Liver (tissue), 9 donors: Measurements from ENCODE around the gene XRCC5. TPM values are rescaled to one million over a fixed set of nuclear protein-coding genes. Genes with fewer than 3 reads are reported as not detected.

ENCODE experiments used
- DNase-seq: peaks from one replicate; pipeline ENCODE4 v3.0.0-alpha.2; 2017; ENCODE audit warnings: low spot score
- H3K27ac ChIP-seq, 2 donors: one replicate each; pipeline ENCODE4 v1.7.0; 2013; ENCODE audit warnings: inconsistent platforms in 2 of 2, low read length in 2 of 2, control low read depth in 1 of 2, low read depth in 1 of 2, mild to moderate bottlenecking in 1 of 2
- H3K27me3 ChIP-seq, 4 donors: one replicate each; pipeline versions ENCODE4 v1.6.1 to v1.7.0; 2013; ENCODE audit warnings: low read length in 3 of 4, inconsistent platforms in 1 of 4, mild to moderate bottlenecking in 1 of 4, moderate library complexity in 1 of 4; ENCODE audit not compliant: control insufficient read depth in 4 of 4, insufficient read depth in 4 of 4
- H3K36me3 ChIP-seq, 4 donors: one replicate each; pipeline versions ENCODE4 v1.6.1 to v1.7.0; 2013; ENCODE audit warnings: low read length in 3 of 4, mild to moderate bottlenecking in 3 of 4, low read depth in 1 of 4, moderate library complexity in 1 of 4; ENCODE audit not compliant: control insufficient read depth in 4 of 4, insufficient read depth in 3 of 4
- H3K4me1 ChIP-seq, 4 donors: one replicate each; pipeline versions ENCODE4 v1.6.1 to v1.7.0; 2013; ENCODE audit warnings: low read length in 3 of 4, mild to moderate bottlenecking in 3 of 4, moderate library complexity in 1 of 4; ENCODE audit not compliant: control insufficient read depth in 4 of 4, insufficient read depth in 4 of 4
- H3K4me3 ChIP-seq, 3 donors: one replicate each; pipeline versions ENCODE4 v1.6.1 to v1.7.0; 2013; ENCODE audit warnings: low read length in 3 of 3, control low read depth in 1 of 3, low read depth in 1 of 3, mild to moderate bottlenecking in 1 of 3
- H3K9ac ChIP-seq, 2 donors: one replicate each; pipeline ENCODE4 v1.7.0; 2013; ENCODE audit warnings: low read length in 2 of 2, mild to moderate bottlenecking in 2 of 2, moderate library complexity in 2 of 2, control low read depth in 1 of 2, low read depth in 1 of 2
- H3K9me3 ChIP-seq, 4 donors: one replicate each; pipeline versions ENCODE4 v1.6.1 to v1.7.0; 2013; ENCODE audit warnings: low read length in 3 of 4; ENCODE audit not compliant: control insufficient read depth in 4 of 4
- EGR1 ChIP-seq, 2 donors: IDR thresholded peaks; 2 replicates each; pipeline ENCODE4 v1.6.1; 2016 to 2018; ENCODE audit warnings: antibody characterized with exemption in 2 of 2, low read depth in 2 of 2
- FOXA1 ChIP-seq: IDR thresholded peaks from 2 replicates; pipeline ENCODE4 v1.6.1; 2016; ENCODE audit warnings: antibody characterized with exemption
- FOXA2 ChIP-seq: IDR thresholded peaks from 2 replicates; pipeline ENCODE4 v1.6.1; 2016; ENCODE audit warnings: antibody characterized with exemption
- GABPA ChIP-seq, 2 donors: IDR thresholded peaks in 1 of 2; conservative IDR thresholded peaks in 1 of 2; 2 replicates each; pipeline ENCODE4 v1.6.1; 2016; ENCODE audit warnings: antibody characterized with exemption in 2 of 2, mild to moderate bottlenecking in 1 of 2, moderate library complexity in 1 of 2
- HNF4A ChIP-seq, 2 donors: conservative IDR thresholded peaks; 2 replicates each; pipeline ENCODE4 v1.6.1; 2016; ENCODE audit warnings: antibody characterized with exemption in 2 of 2, mild to moderate bottlenecking in 2 of 2
- HNF4G ChIP-seq: IDR thresholded peaks from 2 replicates; pipeline ENCODE4 v1.6.1; 2016; ENCODE audit warnings: antibody characterized with exemption
- JUND ChIP-seq, 2 donors: IDR thresholded peaks; 2 replicates each; pipeline ENCODE4 v1.6.1; 2016; ENCODE audit warnings: antibody characterized with exemption in 2 of 2
- NR2F2 ChIP-seq: IDR thresholded peaks from 2 replicates; pipeline ENCODE4 v1.6.1; 2016; ENCODE audit warnings: antibody characterized with exemption
- RAD21 ChIP-seq, 2 donors: IDR thresholded peaks; 2 replicates each; pipeline ENCODE4 v1.6.1; 2016; ENCODE audit warnings: antibody characterized with exemption in 2 of 2, mild to moderate bottlenecking in 2 of 2
- RXRA ChIP-seq, 2 donors: IDR thresholded peaks; 2 replicates each; pipeline ENCODE4 v1.6.1; 2017 to 2018; ENCODE audit warnings: antibody characterized with exemption in 2 of 2, mild to moderate bottlenecking in 1 of 2
- SP1 ChIP-seq: IDR thresholded peaks from 2 replicates; pipeline ENCODE4 v1.6.1; 2018; ENCODE audit warnings: antibody characterized with exemption, mild to moderate bottlenecking
- TAF1 ChIP-seq: conservative IDR thresholded peaks from 2 replicates; pipeline ENCODE4 v1.6.1; 2016; ENCODE audit warnings: antibody characterized with exemption, mild to moderate bottlenecking
- WGBS: extraction: QIAGEN DNeasy Blood & Tissue Kit; methylation state at CpG from one replicate; pipeline ENCODE4 v1.1.7; 2013; 5-methylcytosine and 5-hydroxymethylcytosine counted together
- polyA plus RNA-seq, 2 donors: library from polyadenylated mRNA; stranded (reverse) in 1 of 2; unstranded in 1 of 2; fragments of 200-250 nt in 1 of 2; fragments of >200 nt in 1 of 2; fragmentation: Nextera tagmentation in 1 of 2; extraction: Ambion mirVana in 1 of 2; gene quantifications; one replicate each; pipeline versions ENCODE4 v1.2.1 to v1.2.3, GENCODE V29; 2013 to 2015
- total RNA-seq, 2 donors: library from RNA; depleted of rRNA; stranded (reverse); fragments of >200 nt; gene quantifications; one replicate each; pipeline ENCODE4 v1.2.3, GENCODE V29; 2014
- TF ChIP-seq, protein P1 (sequence below): IDR thresholded peaks from 2 replicates; pipeline ENCODE4 v1.6.1; 2016; ENCODE audit warnings: antibody characterized with exemption
- TF ChIP-seq, protein P2 (sequence below): IDR thresholded peaks from 2 replicates; pipeline ENCODE4 v1.6.1; 2016; ENCODE audit warnings: antibody characterized with exemption
- TF ChIP-seq, protein P3 (sequence below): IDR thresholded peaks from 2 replicates; pipeline ENCODE4 v1.6.1; 2016; ENCODE audit warnings: antibody characterized with exemption
- donor health status: healthy.
- donor health status: healthy.
- donor health status: healthy.
- donor health status: healthy.
- donor health status: healthy.

Gene XRCC5
- total and polyA plus RNA-seq, 4 donors = 63.7 to 140 (median 84.5) TPM

DNA sequence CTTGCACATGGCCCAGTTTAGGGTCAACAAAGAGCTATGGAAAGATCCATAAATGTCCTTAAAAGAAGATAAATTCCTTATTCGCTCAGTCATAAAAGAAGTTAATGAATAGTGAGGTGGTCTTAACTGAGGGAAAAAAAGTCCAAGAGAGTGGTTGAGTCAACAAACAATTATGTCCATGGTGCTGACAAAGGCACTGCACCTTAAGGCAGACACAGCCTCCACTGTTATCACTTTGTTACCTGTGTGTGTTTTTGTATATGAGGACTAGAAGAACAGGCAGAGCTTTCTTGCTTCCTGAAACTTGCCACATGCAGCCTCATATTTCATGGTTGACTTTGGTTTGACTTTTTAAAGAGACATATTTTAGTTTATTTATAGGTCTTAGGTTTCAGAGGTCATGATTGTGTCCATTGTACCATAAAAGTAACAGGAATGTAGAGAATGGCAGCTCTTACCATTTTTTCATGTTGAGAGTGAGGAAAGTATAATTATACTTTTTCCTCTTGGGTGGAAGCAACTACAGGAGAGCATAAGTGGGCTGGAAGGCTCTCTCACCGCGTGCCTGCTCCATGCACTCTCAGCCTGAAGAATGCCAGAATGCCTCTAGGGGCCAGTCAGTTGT lies 93.6 kb downstream of the XRCC5 start (continued):
- TF ChIP-seq NR2F2 = no peak
- TF ChIP-seq RAD21 (IDR thresholded peaks at IDR 0.05) = no peak
- no peak for TF ChIP-seq TAF1
- TF ChIP-seq HNF4G = no peak
- TF ChIP-seq FOXA2 = no peak
- TF ChIP-seq SP1 = no peak
- TF ChIP-seq, protein P1, sequence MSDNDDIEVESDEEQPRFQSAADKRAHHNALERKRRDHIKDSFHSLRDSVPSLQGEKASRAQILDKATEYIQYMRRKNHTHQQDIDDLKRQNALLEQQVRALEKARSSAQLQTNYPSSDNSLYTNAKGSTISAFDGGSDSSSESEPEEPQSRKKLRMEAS = no peak
- TF ChIP-seq HNF4A (conservative IDR thresholded peaks at IDR 0.05) = no peak
- no peak for TF ChIP-seq RXRA (IDR thresholded peaks at IDR 0.05)
- TF ChIP-seq, protein P2, sequence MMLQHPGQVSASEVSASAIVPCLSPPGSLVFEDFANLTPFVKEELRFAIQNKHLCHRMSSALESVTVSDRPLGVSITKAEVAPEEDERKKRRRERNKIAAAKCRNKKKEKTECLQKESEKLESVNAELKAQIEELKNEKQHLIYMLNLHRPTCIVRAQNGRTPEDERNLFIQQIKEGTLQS = no peak

DNA sequence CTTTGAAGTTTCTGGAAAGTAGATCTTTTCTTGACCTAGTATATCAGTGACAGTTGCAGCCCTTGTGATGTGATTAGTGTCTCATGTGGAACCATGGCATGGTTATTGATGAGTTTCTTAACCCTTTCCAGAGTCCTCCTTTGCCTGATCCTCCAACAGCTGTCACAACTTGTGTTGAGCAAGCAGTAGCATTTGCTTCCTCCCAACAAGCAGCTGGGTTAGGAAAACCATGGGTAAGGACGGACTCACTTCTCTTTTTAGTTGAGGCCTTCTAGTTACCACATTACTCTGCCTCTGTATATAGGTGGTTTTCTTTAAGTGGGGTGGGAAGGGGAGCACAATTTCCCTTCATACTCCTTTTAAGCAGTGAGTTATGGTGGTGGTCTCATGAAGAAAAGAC lies 96.3 kb downstream of the XRCC5 start:
- 89% methylated on average over 1 of the region's 1 CpG for WGBS
- Histone ChIP-seq H3K4me1 (no peaks in the 10 kb centered on the region), H3K27ac (no peak overlapping the region), H3K36me3 (peaks cover 8 to 73% (median 71%) of the 10 kb centered on the region in 4 donors), H3K9ac (no peak overlapping the region), H3K9me3 (no peaks in the 10 kb centered on the region), H3K4me3 (no peak overlapping the region), H3K27me3 (no peaks in the 10 kb centered on the region)
- no peak for TF ChIP-seq EGR1 (IDR thresholded peaks at IDR 0.05; ENCODE audit: low read depth in 2 of 2)
- TF ChIP-seq HNF4A (conservative IDR thresholded peaks at IDR 0.05) = no peak
- TF ChIP-seq GABPA (IDR thresholded peaks at IDR 0.05 in 1 of 2, conservative IDR thresholded peaks at IDR 0.05 in 1 of 2) = no peak
- DNase-seq = no peak

DNA sequence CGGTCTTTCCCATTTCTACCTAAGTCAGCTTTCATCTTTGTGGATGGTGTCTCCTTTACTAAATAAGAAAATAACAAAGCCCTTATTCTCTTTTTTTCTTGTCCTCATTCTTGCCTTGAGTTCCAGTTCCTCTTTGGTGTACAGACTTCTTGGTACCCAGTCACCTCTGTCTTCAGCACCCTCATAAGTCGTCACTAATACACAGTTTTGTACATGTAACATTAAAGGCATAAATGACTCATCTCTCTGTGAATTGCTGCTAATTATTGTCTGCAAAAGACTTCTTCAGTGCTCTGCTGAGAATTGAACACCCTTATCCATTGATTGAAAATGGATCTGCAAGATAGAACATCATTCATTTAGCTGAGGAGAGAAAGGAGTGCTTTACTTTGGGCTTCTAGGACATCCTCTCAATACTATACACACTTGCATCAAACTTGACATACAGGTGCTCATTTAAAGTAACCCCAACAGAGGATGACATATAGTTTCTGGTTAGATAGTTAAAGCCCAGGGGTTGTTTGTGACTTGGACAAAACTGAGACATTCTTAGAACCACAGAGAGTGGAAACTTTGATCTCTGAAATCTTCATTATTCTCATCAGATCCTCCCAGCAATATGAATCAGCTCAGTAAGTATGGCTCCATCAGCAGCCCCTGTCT lies 97.0 kb downstream of the XRCC5 start:
- H3K36me3 ChIP-seq = peaks cover 8 to 67% (median 65%) of the 10 kb centered on the region in 4 donors
- 94% methylated on average over 2 of the region's 2 CpGs for WGBS
- no peak overlapping the region for H3K9ac ChIP-seq

More for the DNA sequence above, 97.0 kb downstream of the XRCC5 start:
- no peak for DNase-seq
- no peak overlapping the region for H3K27ac ChIP-seq
- H3K9me3 ChIP-seq = no peaks in the 10 kb centered on the region
- H3K4me1 ChIP-seq = no peaks in the 10 kb centered on the region
- no peak overlapping the region for H3K4me3 ChIP-seq
- no peaks in the 10 kb centered on the region for H3K27me3 ChIP-seq
- TF ChIP-seq GABPA (IDR thresholded peaks at IDR 0.05 in 1 of 2, conservative IDR thresholded peaks at IDR 0.05 in 1 of 2) (no peak), RAD21 (IDR thresholded peaks at IDR 0.05) (no peak), JUND (IDR thresholded peaks at IDR 0.05) (no peak), FOXA1 (no peak), HNF4A (conservative IDR thresholded peaks at IDR 0.05) (no peak), EGR1 (IDR thresholded peaks at IDR 0.05; ENCODE audit: low read depth in 2 of 2) (no peak)
- TF ChIP-seq, protein P3, sequence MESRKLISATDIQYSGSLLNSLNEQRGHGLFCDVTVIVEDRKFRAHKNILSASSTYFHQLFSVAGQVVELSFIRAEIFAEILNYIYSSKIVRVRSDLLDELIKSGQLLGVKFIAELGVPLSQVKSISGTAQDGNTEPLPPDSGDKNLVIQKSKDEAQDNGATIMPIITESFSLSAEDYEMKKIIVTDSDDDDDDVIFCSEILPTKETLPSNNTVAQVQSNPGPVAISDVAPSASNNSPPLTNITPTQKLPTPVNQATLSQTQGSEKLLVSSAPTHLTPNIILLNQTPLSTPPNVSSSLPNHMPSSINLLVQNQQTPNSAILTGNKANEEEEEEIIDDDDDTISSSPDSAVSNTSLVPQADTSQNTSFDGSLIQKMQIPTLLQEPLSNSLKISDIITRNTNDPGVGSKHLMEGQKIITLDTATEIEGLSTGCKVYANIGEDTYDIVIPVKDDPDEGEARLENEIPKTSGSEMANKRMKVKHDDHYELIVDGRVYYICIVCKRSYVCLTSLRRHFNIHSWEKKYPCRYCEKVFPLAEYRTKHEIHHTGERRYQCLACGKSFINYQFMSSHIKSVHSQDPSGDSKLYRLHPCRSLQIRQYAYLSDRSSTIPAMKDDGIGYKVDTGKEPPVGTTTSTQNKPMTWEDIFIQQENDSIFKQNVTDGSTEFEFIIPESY = no peak
- TF ChIP-seq, protein P2 = no peak
- TF ChIP-seq, protein P1 = no peak
